Skin epidermis (tissue), 12 donors: Measurements from ENCODE around the gene DGCR2.

Experiments
- H3K27ac ChIP-seq, 21 experiments: fragments of 200-600 bp; sonication (generic) in 11 of 21; one replicate each; pipeline ENCODE4 v1.5.0; 2020; ENCODE audit warnings: mild to moderate bottlenecking in 3 of 21, inconsistent platforms in 2 of 21, moderate library complexity in 2 of 21
- H3K4me3 ChIP-seq, 7 experiments: fragments of 200-600 bp; sonication (generic) in 2 of 7; one replicate each; pipeline ENCODE4 v1.5.0; 2020; ENCODE audit warnings: inconsistent platforms in 2 of 7, mild to moderate bottlenecking in 2 of 7, moderate library complexity in 1 of 7

The DGCR2 gene

GRCh38 chr22:19113429-19113828, 8.8 kb downstream of the DGCR2 start:
- Histone ChIP-seq H3K27ac (no peak overlapping the region), H3K4me3 (no peak overlapping the region)

DNA sequence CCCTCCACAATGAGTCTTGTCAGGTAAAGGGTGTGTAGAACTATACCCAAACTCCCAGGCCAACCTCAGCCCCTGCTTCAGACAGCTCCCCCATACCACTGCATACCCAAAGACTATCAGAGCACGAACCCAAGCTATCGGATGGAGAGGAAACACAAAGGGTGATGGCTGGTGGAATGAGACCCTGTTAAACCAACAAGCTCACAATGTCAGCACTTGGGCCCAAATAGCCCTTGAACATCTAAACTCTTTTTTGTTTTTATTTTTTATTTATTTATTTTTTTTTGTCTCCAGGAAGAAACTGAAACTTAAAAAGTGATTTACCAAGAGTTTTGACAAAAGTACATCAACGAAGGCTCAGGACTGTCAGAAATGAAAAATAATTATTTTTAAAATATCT, 10.6 kb downstream of the DGCR2 start:
- Histone ChIP-seq H3K4me3 (no peak overlapping the region), H3K27ac (peak overlapping the region in 3 of 21 experiments; percentile 0 to 86 (median 73))

- H3K27ac ChIP-seq, result peak overlapping the region in 4 of 21 experiments; percentile 0 to 86 (median 57)
- no peak overlapping the region for H3K4me3 ChIP-seq
These were observed 11.1 kb downstream of the DGCR2 start for GRCh38 chr22:19111140-19111539.

GRCh38 chr22:19110646-19111045, 11.6 kb downstream of the DGCR2 start:
- Histone ChIP-seq H3K27ac (peak overlapping the region in 9 of 21 experiments; percentile 0 to 86 (median 67)), H3K4me3 (no peak overlapping the region)

DNA sequence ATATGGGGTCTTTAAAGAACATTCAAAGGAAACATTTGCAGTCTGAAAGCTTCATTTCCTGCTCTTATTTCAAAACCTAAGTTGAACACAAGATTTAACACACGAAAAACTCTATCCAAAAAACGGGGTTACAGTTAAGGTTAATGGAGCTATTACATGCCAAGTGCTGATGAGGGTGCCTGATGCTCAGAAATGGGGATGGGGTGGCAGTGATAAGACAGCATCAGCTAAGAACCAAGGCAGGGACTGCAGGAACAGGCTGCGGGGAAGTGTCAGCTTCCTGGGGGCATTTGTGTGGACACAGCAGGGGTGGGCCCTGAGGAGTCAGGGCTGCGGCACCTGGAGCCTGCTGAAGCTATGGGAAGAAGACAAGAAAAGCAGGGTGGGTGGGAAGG, 12.2 kb downstream of the DGCR2 start:
- Histone ChIP-seq H3K4me3 (no peak overlapping the region), H3K27ac (peak overlapping the region in 20 of 21 experiments; percentile 25 to 86 (median 66))

DNA sequence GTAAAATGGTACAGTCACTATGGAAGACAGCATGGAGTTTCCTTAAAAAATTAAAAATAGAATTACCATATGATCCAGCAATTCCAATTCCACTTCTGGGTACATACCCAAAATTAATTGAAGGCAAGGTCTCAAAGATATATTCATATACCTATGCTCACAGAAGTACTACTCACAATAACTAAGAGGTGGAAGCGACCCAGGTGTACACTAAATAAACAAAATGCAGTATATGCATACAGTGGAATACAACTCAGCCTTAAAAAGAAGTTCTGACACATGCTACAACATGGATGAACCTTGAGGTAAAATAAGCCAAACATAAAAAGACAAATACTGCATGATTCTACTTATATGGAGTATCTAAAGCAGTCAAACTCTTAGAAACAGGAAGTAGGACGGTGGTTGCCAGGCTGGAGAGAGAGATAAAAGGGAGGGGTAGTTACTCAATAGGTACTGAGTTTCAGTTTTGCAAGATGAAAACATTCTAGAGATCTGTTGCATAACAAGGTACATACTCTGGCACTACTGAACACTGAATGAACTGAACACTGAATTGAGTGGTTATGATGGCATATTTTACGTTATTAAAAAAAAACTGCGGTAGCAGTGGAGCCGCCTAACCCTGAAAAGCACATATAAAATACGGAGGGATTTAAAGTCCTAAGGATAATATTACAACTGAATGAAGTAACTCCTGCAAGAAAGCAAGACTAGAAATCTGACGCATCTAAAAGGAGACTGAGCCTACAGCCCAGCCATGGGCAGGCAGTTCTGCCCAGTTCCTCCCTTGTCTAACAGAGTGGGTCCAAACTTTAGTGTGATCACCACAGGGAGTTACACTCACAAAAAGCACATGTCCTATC, 12.8 kb downstream of the DGCR2 start:
- Histone ChIP-seq H3K4me3 (no peak overlapping the region), H3K27ac (peak overlapping the region in 20 of 21 experiments; percentile 25 to 86 (median 66))

DNA sequence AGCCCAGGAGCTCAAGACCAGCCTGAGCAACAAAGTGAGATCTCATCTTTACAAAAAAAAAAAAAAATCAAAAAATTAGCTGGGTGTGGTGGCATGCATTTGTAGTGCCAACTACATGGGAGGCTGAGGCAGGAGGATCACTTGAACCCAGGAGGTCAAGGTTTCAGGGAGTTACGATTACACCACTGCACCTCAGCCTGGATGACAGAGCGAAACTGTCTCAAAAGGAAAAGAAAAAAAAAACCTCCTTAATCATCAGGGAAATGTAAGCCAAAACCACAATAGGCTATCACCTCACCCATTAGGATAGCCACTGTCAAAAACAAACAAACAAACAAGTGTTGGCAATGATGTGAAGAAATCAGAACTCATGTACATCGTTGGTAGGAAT, 13.4 kb downstream of the DGCR2 start:
- H3K27ac ChIP-seq, result peak overlapping the region in 14 of 21 experiments; percentile 25 to 86 (median 67)
- no peak overlapping the region for H3K4me3 ChIP-seq

GRCh38 chr22:19107730-19108074, 14.5 kb downstream of the DGCR2 start:
- Histone ChIP-seq H3K4me3 (no peak overlapping the region), H3K27ac (peak overlapping the region in 2 of 21 experiments; percentile 32 to 73)

- peak overlapping the region in 1 of 21 experiments; percentile 2 for H3K27ac ChIP-seq
- H3K4me3 ChIP-seq, result no peak overlapping the region
These were observed 15.1 kb downstream of the DGCR2 start for GRCh38 chr22:19106886-19107729.

DNA sequence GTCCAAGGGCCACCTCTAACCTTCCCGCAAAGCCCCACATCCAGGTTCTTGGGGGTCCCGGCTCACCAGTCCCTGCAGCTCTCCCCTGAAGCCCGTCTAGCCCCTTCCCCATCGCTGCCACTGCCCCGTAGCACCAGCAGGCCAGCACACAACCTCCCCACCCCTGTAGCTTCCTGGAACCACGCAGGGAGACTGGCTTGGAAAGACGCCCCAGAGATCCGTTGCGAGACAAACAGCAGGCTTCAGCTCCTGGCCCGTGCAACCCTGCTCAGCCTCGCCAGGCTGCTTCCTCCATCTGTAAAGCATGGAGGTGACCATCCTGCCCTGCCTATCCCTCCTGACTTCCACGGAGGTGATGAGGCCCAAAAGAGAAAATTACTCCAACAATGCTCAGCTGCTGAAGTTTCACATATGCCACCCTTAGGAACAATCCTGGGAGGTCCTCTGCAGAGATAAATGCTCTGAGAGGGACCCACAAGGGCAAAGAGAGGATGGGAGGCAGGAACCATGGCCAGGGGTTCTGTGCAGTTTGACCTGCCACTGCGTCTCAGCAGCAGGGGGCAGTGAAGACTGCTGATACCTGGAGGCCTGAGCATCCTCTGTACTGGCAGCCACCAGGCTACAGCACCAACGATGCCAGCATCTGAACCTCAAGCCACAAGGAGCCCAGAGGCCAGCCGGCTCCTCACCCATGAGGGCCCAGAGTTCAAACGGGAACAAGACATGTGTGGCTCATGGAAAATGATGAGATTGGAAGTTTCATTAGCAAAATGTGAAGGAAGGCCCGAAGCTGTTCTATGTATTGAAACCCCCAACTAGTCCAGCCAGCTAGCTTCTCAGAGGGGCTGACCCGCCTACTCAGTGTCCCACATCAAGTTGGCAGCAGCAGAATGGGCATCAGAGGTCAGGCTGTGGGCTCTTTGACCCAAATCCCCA, 16.1 kb downstream of the DGCR2 start:
- peak overlapping the region in 1 of 21 experiments; percentile 2 for H3K27ac ChIP-seq
- H3K4me3 ChIP-seq, result no peak overlapping the region

DNA sequence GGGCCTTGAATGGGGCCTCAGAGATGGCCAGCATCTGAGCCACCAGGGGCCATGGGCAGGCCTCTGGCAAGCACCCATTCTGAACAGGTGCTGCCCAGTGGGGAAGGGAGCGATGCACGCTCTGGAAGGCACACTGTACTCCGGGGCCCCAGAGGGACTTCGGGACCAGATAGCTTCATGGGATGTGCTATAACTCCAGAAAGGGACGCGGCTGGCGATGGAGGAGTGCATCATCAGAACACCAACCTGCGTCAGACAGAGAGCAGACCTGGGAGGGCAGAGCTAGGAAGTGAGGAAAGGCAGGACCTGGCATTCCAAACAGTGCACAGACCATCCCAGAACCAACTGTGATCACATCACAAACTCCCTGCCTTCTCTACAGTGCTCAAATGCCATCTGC, 16.8 kb downstream of the DGCR2 start:
- Histone ChIP-seq H3K4me3 (no peak overlapping the region), H3K27ac (no peak overlapping the region)

DNA sequence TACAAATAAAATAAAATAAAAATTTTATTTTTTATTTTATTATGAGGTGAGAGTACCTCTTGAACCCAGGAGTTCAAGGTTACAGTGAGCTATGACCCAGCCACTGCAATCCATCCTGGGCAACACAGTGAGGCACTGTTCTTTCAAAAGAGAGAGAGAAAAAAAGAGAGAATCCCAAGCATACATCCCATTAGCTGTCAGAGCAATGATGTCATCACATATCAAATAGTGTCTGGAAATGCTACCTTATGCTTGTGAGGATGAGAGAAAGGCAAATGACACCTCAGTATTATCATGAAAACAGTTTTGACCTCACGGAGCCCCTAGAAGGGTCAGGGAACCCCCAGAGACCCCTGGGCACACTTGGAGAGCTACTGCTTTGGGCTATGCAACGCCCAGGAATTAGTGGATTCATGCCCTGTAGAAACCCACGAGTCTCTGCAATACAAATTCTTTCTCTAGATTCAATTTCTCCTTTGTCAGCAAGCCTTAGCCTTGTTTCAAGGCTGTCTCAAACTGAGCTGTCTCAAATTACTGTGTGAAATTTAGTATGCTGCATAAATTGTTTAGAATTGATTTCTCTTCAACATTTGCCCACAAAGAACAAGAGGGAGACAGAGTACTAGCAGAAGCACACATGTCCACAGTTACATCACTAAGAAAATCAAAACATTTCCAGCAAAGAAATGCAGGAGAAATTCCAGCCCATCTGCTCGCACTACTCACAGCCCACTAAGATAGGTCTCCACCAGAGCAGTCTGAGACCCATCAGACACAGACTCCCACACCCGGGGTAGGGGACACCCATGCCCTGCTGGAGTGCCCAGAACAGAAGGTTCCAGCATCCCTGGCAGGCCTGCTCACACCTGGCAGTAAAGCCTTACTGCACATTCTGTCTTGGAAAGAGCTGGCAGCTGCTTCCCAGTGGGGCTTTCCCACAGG, 18.1 kb downstream of the DGCR2 start:
- no peak overlapping the region for H3K4me3 ChIP-seq
- peak overlapping the region in 5 of 21 experiments; percentile 3 to 50 (median 21) for H3K27ac ChIP-seq

GRCh38 chr22:19098157-19098556, 24.1 kb downstream of the DGCR2 start:
- Histone ChIP-seq H3K4me3 (no peak overlapping the region), H3K27ac (peak overlapping the region in 1 of 21 experiments; percentile 27)

GRCh38 chr22:19097518-19097917, 24.7 kb downstream of the DGCR2 start:
- no peak overlapping the region for H3K27ac ChIP-seq

GRCh38 chr22:19096555-19096954, 25.7 kb downstream of the DGCR2 start:
- Histone ChIP-seq H3K27ac (no peak overlapping the region), H3K4me3 (no peak overlapping the region)

More at GRCh38 chr22:19097518-19097917, 24.7 kb downstream of the DGCR2 start:
- H3K4me3 ChIP-seq, result no peak overlapping the region

GRCh38 chr22:19094393-19094997, 27.7 kb downstream of the DGCR2 start:
- no peak overlapping the region for H3K4me3 ChIP-seq
- H3K27ac ChIP-seq, result no peak overlapping the region

GRCh38 chr22:19092725-19093124, 29.5 kb downstream of the DGCR2 start:
- Histone ChIP-seq H3K4me3 (no peak overlapping the region), H3K27ac (no peak overlapping the region)

DNA sequence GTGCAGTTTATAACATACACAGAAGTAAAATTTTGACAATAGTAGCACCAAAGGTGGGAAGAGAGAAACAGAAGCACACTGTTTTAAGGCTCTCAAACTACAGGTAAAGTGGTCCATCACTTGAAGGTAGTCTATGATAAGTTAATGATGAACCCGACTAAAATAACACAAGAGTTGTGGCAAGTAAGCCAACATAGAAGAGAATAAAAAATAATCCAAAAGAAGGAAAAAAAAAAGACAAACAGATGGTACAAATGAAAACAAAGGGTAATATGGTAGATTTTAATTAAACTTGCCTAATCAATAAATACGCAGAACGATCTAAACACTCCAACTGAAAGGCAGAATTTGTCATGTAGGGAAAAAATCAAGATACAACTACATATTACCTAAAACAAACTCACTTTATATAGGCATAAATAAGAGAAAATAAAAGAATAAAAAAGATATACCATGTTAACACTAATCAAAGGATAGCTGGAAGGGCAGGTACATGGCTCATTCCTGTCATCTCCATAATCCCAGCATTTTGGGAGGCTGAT, 31.6 kb downstream of the DGCR2 start:
- H3K4me3 ChIP-seq, result no peak overlapping the region
- no peak overlapping the region for H3K27ac ChIP-seq
